GM18502 (cell line): ENCODE results near the gene KRTAP2-4.
"Not testable (repeated sequence)": the region's sequence is repeated elsewhere in the genome, so short reads cannot be mapped to it uniquely, and the experiment has no call there.

ENCODE experiments used
- ATAC-seq: cut with Tn5 transposase; IDR thresholded peaks from one replicate; pipeline ENCODE4 v1.9.1; 2021; ENCODE audit warnings: mild to moderate bottlenecking; ENCODE audit not compliant: unreplicated experiment, poor library complexity

Gene KRTAP2-4

GRCh38 chr17:41040783-41041571 is 24.7 kb downstream of the KRTAP2-4 start, which contains the start of gene KRTAP1-1:
KRTAP1-1 (minus strand) TSS chr17:41041450; CDS start chr17:41041397, 53 bp downstream.
- not testable (repeated sequence) for ATAC-seq

DNA sequence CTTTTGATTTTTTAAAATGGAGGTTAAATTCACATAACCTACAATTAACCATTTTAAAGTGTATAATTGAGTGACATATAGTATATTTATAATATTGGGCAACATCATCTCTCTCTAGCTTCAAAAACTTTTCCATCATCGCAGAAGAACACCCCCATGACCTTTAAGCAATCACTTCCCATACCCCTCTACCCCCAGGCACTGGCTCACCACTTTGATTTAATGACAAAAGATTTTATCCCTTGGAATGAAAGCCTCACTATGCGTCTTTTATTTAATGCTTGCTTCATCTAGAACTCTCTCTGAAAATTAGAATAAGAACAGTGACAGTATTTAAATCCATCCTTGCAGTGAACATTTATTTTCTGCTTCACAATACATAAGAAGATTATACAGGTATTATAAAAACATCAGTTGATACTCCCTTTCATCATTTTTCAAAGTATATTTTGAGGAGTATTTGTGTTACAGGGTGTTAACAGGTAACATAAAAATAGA is 27.8 kb downstream of the KRTAP2-4 start:
- no peak for ATAC-seq

- ATAC-seq = not testable (repeated sequence)
These were observed 31.2 kb downstream of the KRTAP2-4 start, which contains the start of gene KRTAP1-3 for GRCh38 chr17:41034346-41034935. KRTAP1-3 (minus strand) TSS chr17:41034874; CDS start chr17:41034821, 53 bp downstream.

DNA sequence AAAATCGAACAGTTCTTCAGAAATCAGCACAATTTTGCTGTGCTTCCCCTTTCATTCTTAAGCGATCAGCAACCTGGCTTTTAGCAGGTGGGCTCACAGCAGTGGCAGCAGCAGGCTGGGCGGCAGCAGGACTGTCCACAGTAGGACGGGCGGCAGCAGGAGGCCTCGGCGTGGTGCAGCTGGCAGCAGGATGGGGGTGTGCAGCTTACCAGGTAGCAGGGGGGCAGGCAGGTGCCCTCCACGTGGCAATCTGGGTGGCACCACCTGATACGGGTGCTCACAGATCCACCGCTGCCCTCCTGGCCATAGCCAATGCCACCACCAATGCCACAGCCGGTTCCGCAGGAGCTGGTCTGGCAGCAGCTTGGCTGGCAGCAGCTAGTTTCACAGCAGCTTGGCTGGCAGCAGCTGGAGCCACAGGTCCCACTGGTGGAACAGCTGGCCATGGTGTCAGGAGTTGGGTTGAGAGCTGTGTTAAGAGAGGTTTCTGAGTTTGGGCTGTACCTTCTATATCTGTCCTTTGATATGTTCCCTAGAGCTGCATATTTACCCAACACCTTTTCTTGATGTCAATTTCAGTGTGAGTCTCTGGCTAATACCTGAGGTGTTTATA is 35.9 kb downstream of the KRTAP2-4 start, which contains the start of gene KRTAP1-4:
TSS of gene KRTAP1-4 (minus strand) at position 563 of the 613 bp plus-strand sequence. CDS start at position 446, 117 bp downstream.
- ATAC-seq = no peak

- no peak for ATAC-seq
These were observed 38.8 kb downstream of the KRTAP2-4 start, which contains the start of gene KRTAP1-5 for GRCh38 chr17:41026715-41027471. KRTAP1-5 (minus strand) TSS chr17:41027208; CDS start chr17:41027155, 53 bp downstream.

DNA sequence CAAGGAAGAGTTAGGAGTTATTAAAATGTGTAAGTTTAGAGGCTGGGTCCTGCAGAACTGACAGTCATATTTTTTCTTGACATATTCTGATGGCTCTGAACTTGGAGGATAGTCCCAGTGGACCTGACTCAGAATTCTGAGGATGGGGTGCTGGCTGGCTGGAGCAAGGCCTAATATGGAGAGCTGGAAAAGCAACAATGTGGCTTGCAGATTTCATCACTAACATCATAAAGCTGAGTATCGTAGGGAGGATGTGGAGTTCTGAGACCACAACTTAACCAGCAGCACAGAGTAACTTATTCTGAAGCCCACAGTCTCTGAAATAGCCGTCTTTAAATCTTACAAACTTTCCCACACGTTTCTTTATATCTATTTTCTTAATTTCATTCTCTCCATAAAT is 41.0 kb downstream of the KRTAP2-4 start:
- ATAC-seq = no peak

DNA sequence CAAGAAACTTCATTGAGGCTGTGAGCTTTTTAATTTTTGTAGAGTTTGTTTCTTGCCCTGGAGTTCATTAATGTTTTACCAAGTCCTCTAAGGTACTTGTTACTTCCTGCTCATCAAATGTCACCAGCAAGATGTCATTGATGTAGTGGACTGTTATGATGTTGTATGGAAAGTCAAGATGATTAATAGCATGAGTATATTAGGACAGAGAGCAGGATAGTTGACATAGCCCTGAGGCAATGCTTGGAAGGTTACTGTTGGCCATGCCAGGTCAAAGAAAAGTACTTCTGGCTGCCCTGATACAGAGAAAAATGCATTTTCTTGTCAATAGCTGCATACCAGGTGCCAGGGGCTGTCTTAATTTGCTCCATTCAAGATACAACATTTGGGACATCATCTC is 45.3 kb downstream of the KRTAP2-4 start:
- ATAC-seq = no peak

- no peak for ATAC-seq
These were observed 46.3 kb downstream of the KRTAP2-4 start for GRCh38 chr17:41019415-41019814.

GRCh38 chr17:41018541-41018940 is 47.1 kb downstream of the KRTAP2-4 start:
- no peak for ATAC-seq

DNA sequence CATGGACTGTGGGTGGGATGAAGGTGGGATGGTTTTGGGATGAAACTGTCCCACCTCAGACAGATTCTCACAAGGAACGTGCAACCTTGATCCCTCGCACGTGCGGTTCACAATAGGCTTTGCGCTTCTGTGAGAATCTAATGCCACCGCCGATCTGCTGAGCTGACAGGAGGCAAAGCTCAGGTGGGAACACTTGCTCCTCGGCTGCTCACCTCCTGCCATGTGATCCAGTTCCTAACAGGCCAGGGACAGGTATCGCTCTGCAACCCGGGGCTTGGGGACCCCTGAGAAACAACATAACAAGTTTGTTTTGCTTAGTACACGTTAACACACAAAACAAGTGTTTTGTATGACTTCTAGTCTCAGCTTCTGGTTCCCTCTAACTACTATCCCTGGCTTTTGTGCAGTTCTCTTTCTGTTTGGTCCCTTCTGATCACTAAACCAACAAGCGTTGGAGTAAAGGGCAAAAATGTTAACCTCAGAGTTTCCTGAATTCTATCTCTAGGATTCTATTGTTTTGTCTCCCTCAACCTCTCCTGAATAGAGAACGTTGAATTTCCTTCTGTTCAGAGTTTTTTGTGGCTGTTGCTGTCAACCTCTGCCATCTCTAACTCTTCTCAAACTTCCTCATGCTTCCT is 49.0 kb downstream of the KRTAP2-4 start:
- no peak for ATAC-seq

DNA sequence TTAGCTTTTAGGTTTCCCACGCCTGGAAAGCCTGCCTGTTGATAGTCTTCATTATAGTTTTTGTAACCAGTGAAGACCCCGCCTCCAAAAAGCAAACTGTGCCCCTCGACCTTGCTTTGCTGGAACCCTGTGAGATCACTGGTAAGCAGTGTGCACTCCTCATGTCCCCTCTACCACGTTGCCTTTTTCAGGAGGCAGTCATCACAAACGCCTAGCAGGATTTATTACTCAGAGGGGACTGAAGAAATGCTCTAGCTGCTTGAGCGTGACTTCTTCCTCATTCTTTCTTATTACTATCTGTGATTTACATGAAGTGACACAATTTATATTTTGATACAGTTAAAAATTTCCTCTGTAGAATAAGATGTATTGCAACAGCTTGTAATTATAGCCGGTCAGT is 50.2 kb downstream of the KRTAP2-4 start:
- ATAC-seq = no peak
